ENCODE results near the gene SFXN5.
"Not testable (repeated sequence)": the region's sequence is repeated elsewhere in the genome, so short reads cannot be mapped to it uniquely, and the experiment has no call there.

Gene SFXN5

DNA sequence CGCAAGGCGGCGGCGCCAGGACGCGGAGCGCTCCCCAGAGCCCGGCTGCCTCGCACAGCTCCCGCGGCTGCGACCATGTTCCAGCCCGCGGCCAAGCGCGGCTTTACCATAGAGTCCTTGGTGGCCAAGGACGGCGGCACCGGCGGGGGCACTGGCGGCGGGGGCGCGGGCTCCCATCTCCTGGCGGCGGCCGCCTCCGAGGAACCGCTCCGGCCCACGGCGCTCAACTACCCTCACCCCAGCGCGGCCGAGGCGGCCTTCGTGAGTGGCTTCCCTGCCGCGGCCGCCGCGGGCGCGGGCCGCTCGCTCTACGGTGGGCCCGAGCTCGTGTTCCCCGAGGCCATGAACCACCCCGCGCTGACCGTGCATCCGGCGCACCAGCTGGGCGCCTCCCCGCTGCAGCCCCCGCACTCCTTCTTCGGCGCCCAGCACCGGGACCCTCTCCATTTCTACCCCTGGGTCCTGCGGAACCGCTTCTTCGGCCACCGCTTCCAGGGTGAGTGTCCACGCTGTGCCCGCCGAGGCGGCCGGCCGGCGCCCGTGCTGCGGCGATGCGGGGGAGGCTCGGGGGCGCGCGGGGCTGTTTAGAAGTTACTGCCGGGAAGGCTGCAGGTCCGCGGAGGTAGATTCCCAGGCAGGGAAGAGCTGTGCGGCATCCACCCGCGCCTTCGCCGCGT is 153.5 kb downstream of the SFXN5 start:
- no peak for DNase-seq

DNA sequence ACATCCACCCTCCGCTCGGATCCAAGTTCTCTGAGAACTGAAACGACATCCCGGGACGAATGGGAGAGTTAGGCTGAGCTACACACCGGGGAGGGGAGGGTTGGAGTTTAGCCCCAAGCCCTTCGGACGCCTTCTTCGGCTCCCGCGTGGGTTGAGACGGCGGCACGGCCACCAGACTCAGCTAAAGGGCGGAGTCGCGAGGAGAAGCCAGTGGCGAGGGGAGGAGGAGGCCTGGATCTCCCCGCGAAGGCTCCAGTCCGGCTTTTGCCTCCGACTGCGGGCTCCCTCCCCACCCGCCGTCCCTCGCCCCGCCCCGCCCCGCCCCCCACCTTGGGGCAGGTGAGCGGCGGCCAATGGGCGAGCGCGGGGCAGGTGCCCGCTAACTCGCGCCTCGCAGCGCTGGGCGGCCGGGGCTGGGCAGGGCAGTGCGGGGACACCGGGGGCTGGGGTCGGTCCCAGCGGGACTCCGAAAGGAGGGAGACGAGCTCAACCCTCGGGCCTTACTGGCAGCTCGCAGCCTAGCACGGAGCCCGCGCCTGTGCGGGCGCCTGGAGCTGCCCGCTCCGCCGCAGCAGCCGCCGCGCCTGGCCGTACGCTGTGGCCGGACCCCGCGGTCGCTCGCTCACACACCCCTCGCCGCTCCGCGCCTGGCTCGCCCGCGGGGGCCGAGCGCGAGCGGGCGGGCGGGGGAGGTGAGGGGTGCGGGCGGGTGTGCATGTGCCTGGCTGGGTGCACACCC is 154.2 kb downstream of the SFXN5 start, which contains the start of gene EMX1:
TSS of gene EMX1 (plus strand) at position 382 of the 739 bp plus-strand sequence. CDS start at position 716, 334 bp downstream.
- peak; percentile 72 for DNase-seq

DNA sequence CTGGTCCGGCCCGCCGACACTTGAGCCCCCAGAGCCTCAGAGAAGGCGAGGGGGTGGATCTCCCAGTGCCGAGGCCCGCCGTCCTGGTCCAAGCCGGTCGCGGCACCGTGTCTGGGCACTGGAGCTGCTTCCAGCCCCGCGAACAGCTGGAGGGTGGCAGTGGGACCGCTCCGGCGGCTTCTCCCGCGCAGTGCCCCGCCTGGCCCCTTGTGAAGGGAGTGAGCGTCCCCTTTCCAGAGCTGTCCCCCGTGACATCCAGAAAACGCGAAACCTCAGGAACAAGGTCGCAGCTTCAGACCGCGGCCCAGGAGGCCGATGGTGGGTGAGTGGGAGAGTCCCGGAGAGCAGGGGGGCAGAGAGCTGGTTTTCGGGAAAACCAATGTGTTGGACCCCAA is 154.8 kb downstream of the SFXN5 start:
- DNase-seq = peak; percentile 8

DNA sequence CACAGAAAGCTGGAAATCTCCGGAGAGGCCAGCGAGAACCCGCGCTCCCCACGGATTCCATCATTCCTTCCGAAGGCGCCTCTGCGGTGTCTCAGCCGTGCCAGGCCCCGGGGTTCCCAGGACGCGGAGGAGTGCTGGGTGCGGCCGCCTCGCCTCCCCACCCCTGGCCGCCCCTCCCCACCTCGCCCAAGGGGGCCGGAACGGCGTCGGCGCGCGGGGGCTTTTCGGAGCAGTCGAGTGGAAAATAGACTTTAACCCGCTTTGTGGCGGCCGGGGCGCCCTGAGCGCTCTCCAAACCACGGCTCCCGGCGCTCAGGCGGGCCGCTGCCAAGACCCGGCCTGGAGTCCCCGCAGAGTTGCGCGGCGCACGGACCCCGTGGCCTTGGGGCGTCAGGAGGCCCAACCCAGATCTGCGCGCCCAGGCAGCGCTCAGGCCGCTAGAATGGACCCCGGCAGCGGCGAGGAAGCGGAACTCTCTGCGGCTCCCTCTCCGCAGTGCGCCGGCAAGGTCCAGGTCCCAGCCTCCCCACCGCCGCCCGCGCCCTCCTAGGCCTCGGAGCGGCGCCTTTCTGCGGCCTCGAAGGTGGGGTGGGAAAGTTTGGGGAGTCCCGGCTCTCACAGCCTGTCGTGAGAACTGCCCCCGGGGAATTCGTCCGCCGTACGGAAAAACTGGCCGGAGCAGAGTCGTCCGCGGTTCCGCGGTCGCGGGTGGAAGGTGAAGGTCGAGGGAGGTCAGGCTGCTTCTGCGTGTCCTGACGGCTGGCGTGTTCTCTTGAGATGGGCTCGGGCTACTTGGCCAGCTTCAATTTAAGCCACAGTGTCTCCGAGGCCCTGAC is 155.4 kb downstream of the SFXN5 start:
- DNase-seq = peak; percentile 44

DNA sequence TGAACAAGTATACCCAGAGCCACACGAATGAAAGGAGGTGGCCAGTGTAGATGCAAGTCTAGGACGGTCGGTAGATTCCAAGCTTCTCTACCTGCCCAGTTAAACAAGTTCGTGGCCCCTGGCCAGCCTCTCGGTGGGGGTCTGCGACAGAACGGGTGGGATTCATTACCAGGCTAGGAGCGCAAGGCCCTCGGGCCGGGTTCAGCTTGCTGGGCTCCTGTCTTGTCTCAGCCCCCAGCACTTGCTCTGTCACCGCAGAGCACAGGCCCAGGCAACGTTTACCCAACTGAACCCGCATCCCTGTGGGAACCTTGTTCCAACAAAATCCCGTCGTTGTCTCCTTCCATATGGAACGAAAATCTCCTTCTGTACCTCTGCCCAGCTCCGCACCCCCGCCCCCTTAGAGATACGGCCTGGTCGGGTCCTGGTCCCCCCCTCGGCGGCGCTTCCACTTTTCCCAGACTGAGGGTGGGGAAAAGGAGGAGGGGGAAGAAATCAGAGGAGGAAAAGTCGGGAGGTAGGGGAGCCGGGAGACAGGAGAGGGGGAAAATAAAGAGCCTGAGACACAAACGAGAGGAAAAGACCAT is 156.1 kb downstream of the SFXN5 start:
- no peak for DNase-seq

DNA sequence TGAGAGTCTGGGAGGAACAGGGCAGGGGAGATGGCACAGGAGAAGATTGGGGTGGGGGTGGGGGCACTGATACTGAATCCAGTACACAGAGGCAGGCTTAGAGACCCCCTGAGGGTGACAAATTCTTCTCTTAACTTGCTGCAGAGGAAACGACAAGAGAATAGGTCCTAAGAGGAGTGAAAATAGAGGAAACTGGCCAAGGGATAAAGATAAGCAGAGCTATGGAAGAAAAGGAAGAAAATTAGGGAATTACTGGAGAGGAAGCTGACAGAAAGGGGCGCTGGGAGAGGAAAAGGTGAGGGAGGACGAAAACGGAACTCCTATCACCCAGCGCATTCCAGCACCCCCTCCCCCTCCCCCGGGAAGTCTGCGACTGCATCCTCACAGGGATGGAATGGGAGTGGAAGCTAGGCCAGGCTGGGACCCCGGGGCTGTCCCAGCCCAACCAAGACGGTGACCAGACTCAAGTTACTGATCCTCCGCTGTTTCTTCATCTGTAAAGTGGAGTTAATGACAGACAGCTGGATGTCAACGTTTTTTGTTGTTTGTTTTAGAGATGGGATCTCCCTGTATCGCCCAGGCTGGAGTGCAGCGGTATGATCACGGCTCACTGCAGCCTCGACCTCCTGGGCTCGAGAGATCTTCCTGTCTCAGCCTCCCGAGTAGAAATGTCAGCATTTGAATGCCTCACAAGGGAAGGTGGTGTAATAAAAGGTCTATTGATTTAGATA is 156.8 kb downstream of the SFXN5 start:
- no peak for DNase-seq

DNA sequence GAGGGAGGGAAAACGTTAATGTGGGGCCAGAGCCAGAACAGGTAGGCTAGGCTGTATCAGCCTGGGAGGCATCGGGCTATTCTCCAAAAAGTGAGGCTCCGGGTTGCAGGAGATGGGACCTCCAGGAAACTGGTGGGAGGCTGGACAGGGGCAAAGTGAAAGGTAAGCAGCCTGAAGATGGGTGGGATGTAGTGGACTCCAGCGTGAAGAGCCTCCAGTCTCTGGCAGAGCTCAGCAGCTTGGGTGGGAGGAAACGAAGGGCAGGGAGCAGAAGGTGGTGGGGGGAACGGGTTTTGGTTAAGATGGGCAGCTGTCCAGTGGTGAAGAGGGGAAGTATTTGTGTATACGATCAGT is 157.3 kb downstream of the SFXN5 start:
- DNase-seq = no peak

DNA sequence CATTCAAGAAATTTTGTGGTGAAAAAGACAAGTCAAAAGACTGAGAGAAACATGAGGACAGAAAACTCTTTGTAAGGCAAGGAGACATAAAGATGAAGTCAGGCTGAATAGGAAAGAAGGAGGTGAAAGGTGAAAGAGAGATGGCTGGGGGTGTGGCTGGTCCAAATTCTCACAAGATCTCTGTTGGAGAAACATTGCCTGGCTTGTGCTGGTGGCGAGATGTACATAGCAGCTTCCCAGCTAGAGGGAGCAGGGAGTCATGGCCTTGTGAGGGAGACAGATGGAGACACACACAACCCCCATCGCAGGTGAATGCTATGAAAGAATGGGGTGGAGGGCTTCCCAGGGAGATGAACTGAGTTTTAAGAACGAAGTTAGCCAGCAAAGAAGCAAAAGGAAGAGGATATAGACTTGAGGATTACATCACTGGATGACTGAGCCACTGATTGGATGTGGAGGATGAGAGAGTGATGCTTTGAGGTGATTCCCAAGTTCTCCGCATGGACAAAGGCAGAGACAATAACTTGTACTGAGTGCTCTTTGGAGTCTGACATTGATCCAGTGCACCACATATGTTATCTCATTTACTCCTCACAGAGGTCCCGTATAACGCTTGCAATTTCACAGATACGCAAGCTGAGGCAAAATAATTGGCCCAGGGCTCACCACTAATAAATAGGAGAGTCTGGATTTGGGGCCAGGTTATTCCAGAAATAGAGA is 157.9 kb downstream of the SFXN5 start:
- no peak for DNase-seq

DNA sequence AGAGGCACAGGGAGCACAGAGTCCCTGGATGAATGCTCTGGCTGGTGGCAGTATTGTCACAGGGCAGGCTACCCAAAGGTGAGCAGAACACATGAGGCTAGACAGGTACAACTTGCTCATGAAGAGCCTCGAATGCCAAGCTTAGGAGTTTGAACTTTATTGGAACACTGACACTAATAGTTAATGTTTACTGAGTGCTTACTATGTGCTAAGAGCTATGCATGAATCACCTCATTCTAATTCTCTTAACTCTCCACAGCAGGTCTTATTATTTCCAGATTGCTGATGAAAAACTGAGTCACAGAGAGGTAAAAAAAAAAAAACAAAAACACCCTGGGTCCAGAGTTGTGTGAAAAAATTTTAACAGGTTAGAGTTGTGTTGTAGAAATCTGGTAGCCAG is 160.3 kb downstream of the SFXN5 start:
- DNase-seq = no peak

DNA sequence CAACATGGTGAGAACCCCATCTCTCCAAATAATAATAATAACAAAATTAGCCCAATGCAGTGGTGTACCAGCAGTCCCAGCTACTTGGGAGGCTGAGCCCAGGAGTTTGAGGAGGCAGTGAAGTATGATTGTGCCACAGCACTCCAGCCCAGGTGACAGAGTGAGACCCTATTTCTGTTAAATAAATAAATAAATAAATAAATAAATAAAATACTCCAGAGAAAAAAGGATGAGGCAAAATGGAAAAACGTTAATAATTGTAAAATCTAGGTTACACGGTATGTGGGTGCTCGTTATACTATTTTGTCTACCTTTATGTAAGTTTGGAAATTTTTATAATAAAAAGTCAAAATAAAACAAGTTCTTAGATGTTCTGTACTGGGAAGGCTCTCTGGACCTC is 162.8 kb downstream of the SFXN5 start:
- no peak for DNase-seq

DNA sequence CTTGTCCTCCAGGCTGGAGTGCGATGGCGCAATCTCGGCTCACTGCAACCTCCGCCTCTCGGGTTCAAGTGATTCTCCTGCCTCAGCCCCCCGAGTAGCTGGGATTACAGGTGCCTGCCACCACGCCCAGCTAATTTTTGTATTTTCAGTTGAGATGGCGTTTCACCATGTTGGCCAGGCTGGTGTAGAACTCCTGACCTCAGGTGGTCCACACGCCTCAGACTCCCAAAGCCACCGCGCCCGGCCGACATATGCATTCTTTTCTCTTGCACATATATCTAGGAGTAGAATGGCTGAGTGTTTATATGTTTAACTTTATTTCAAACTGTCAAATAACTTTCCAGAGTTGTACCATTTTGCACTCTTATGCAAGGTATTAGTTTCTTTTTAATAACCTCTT is 164.1 kb downstream of the SFXN5 start:
- DNase-seq = not testable (repeated sequence)

DNA sequence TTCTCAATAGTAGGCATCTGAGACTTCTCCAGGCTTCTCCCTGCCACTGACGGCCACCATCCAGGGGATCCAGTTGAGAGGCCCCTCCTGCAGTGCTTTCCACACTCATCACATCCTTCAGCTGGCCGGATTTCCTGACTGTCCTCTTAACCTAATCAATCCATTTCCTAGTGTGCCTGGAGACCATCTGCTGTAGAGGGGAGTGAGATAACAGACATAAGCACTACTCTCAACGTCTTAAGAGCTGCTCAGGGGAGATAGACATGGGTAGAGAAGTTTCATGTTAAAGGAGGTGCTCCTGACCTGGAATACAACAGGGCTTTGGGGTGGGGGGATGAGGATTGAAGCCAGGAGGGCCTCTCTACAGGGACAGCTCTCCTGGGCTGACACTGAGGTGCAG is 170.1 kb downstream of the SFXN5 start:
- DNase-seq = no peak

DNA sequence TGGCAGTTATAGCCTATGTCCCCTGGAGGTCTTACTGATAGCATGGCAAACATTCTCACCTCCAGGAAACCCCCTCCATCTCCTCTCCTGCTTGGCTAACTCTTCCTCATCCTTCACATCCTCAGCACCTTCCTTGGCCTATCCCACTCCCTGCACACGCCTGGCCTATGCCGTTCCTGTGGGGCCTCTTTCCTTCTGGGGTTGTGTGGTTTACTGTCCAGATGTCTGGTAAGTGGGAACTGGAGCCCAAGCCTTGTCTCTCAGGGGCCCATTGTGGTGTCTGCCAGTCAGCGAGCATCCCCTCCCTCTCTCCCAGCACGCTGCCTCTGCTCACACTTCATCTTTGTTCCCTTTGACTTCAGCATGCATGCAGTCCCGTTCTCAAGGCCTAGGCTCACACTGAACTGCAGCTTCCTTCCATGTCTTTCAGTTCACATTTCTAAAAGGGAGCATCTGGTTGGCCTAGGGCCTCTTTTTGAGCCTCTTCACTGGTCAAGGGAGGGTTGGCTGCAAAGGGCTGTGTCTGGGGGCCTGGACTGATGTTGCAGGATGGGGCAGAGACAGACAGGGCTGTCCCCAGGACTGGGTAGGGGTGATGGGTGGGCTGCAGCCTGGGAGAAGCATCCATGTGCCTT is 171.2 kb downstream of the SFXN5 start:
- no peak for DNase-seq

DNA sequence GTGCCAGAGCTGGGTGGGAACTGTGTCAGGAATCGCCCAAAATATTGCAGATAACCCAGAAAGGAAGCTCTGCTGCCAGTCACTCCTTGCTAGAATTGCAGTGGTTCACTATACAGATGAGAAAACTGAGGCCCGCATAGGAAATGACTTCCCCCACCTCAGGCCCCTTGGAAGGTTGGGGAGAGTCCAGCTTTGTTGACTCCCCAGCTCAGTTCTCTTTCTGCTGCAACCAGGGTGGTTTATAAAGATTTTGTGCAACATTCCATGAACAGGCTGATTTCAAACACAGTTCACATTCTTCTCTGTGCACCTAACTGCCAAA is 173.0 kb downstream of the SFXN5 start:
- DNase-seq = no peak

DNA sequence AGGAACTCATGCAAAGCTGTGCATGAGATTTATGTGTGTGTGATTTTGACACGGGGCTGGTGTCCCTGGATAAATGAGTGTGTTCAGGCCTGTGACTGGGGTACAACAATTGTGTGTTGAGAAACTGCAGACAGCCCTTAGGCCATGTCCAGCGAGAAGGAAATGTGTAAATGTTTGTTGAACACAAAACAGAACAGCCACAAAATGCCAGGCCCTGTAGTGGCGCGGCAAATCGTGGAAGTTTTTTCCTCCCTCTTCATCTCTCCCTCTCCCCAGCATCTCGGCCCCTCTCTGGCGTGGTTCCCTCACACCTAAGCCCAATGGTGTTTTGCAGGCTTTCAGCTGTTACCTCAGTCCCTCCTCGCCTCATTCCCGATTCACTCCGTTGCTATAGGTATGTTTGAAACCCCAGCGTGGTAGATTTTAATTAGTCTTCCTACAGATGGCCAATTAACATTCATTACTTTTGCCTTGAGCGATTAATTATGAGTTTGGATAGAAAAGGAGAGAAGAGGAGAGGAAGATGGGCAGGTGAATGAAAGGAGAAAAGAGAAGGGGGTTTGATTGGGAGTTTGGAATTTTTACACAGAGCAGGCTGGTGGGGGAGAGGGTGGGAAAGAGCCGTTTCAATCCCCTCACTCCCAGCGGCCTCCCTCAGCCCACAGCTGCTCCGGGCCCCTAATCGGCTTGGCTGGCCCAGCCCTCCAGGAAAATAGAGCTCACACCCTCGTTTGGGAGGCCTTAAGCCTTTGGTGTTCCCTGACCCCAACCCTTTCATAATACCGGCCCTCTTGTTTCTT is 173.5 kb downstream of the SFXN5 start:
- no peak for DNase-seq

DNA sequence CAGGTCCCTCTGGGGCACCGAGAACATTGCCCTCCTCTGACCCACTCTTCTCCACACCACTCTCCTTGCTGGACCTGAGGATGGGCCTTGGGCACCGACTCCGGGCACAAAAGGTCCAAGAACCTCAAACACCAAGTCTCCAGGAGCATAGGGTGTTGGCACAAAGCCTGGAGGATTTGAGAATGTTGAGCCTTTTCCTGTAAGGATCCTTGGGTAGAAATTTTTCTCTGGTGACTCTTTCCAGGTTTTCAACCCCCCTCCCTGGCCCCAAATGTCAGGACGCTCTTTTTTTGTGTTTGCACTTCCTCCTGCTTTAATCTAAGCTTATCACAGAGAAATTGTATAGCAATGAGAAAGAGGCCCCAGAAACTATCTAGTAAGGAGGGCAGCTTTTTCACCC is 175.1 kb downstream of the SFXN5 start:
- DNase-seq = no peak

DNA sequence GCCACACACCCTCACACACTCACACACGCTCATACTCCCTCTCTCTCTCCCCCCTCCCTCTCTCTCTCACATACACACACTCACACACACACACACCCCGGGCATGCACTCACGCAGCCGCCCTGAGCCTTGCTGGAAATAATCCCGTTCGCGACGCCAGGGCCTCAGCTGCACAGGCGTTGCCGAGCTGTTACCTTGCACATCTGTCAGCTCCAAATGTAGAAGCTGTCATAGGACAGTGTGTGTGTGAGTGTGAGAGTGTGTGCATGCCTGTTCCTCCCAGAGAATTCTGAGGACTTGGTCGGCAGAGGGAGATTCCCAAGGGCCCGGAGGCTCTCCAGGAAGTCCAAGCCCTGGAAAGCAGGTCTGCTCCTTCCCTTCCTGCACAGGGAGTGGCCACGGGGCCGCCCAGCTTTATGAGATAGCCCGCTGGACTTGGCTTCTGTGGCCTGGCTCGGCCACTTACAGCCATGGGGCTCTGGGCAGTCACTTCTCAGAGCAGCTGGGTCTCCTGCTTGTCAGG is 175.7 kb downstream of the SFXN5 start:
- no peak for DNase-seq

DNA sequence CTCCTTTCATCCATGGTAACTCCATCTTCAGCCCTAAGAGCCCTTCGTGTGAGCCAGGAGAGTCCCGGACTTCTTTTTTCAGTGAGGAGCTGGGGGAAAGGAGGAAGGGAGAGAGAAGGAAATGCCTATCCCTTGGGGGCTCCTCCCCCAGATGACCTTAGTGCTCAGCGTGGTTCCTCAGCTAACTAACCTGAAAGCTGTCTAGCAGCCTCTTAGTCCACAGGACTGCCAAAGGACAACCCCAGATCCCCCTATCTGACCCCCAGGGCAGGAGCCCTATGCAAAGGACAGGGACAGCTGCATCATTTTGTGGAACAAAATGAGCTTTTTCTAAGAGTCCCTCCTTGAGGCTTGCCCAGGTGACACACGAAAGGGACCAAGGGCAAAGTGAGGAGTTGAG is 176.4 kb downstream of the SFXN5 start:
- no peak for DNase-seq

DNA sequence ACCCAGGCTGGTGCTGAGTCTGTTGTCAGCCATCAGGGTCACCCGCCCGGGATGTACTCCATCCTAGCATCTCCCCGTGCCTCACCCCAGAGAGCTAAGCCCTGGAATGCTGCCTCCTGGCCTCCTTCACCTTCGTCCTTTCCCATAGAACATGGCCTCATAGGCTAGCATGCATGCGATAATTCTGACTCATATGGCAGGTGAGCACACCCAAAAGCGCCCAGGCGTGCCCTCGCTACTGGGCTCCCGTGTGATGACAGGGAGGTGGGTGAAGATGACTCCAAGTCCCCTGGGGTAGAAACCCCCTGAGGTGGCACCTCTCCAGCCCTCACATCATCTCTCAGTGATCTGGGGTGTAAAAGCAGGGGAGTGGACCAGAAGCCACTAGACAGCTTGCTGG is 177.0 kb downstream of the SFXN5 start:
- no peak for DNase-seq

DNA sequence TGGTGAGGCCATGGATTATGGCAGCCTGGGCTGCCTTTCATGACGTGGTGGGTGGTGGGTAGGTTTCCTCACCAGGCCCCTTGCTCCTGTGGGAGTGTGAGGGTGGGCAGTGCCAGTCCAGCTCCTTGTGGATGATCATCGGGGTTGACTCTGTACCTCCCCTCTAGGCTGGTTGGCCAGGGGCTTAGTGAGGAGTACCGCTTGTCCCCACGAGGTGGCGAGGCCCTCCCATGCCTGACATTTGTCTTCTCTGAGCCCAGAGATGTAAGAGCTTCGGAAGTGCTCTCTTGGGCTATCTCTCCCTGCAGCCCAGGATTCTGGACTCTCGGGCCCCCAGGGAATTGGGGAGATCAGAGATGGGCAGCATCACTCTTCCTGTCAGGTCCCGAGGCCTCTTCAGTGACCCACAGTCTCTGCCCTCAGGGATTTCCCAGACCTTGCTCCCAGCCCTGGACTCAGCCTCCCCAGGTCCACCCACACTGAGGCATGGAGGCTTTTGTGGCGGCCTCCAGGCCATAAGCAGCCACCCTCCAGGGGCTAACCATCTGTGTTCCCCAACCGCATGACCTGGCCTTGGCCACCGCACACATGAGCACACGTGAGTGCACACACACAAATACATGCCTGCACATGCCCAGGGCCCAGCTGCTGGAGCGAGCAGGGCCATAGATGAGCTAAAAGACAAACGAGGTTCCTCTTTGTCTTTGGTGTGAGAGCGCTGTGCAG is 177.8 kb downstream of the SFXN5 start:
- DNase-seq = no peak
